NCI-H510A (cell line): ENCODE results near the gene ATP6V1C2.
A peak's percentile ranks its signal among the peaks of the same experiment; 100 is the strongest.
"Not testable (repeated sequence)": the region's sequence is repeated elsewhere in the genome, so short reads cannot be mapped to it uniquely, and the experiment has no call there.

ENCODE experiments used
- DNase-seq: peaks from one replicate; lab custom pipeline; 2025; lab: John Stamatoyannopoulos, UW

ATP6V1C2 gene

GRCh38 chr2:10813163-10814138 lies 92.0 kb downstream of the ATP6V1C2 start:
- DNase-seq, result not testable (repeated sequence)

DNA sequence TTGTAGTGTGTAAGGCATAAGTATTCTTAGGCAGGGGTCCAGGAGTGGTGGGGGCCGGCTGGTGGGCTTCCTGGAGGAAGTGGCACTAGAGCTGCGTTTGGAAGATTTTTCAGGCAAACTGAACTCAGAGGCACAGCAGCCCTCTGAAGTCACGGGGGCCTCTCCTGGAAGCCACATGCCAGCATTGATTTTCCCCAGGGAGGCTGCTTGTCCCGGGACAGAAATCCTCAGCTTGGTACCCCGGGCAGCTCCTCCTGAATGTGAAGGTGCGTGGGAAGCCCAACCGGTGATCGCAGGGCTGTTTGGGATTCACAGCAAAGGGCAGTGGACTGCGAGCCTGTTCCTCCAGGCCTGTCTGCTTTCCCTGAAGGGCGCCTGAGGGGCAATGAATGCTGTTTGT lies 92.7 kb downstream of the ATP6V1C2 start:
- no peak for DNase-seq

DNA sequence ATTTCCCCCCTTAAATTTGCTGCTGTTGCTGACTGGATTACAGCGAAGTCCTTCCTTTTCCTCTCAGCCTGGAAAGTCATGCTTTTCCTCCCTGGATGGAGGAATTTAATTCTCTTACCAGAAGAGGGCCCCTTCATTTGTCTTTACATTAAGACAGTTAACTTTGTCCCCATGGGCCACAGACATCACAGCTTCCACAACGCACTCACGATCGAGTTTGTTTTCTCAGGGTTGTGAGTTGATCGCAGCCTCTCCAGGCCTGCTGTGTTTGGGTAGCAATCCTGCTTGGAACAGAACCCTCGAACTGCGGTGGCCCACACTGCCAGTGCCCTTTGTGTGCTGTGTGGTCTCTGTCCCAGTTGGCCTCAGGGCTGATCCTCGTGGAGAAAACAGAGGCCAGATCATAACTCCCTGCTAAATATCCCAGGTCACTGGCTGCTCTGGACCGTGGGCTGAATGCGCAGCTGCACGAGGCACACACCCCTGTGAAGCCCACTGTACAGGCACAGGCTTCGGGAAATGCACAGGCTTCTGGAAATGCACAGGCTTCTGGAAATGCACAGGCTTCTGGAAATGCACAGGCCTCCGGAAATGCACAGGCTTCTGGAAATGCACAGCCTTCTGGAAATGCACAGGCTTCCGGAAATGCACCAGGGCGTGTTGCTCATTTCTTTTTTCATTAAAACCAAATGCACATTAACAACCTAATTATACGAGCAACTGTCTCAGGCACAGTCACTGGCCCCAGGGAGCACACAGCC lies 93.3 kb downstream of the ATP6V1C2 start:
- no peak for DNase-seq

- DNase-seq, result no peak
These were observed 96.0 kb downstream of the ATP6V1C2 start for GRCh38 chr2:10817413-10817812.

DNA sequence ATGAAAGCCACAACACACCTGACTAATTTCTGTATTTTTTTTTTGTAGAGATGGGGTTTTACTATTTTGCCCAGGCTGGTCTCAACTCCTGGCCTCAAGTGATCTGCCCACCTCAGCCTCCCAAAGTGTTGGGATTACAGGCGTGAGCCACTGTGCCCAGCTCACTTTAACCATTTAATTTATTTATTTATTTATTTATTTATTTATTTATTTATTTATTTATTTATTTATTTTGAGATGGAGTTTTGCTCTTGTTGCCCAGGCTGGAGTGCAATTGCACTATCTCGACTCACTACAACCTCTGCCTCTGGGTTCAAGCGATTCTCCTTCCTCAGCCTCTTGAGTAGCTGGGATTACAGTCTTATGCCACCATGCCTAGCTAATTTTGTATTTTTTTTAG lies 96.9 kb downstream of the ATP6V1C2 start:
- not testable (repeated sequence) for DNase-seq

- DNase-seq, result no peak
These were observed 97.6 kb downstream of the ATP6V1C2 start for GRCh38 chr2:10818984-10819383.

GRCh38 chr2:10819714-10820314 lies 98.4 kb downstream of the ATP6V1C2 start:
- DNase-seq, result no peak

DNA sequence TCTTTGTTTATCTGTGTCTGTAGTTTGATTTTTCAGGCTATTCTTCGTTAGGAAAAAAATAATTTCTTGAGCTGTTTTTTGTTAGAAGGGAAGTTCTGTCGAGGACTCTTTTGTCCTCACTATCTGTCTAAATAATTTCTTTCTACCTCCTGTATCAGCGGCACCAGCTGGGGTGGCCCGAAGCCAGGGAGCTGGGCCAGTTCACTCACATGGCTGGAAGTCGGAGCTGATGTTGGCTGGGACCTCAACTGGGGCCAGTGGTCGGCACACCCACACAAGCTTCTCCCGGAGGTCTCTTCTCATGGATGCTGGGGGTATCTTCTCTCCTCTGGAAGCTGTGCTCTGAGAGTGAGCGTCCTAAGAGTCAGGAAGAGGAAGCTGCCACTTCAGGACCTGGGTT lies 99.1 kb downstream of the ATP6V1C2 start:
- no peak for DNase-seq

GRCh38 chr2:10820978-10821695 lies 99.7 kb downstream of the ATP6V1C2 start:
- no peak for DNase-seq

- no peak for DNase-seq
These were observed 102.8 kb downstream of the ATP6V1C2 start for GRCh38 chr2:10824191-10824590.

- DNase-seq, result no peak
These were observed 104.6 kb downstream of the ATP6V1C2 start for GRCh38 chr2:10826026-10826425.

- DNase-seq, result no peak
These were observed 105.2 kb downstream of the ATP6V1C2 start for GRCh38 chr2:10826625-10827024.

DNA sequence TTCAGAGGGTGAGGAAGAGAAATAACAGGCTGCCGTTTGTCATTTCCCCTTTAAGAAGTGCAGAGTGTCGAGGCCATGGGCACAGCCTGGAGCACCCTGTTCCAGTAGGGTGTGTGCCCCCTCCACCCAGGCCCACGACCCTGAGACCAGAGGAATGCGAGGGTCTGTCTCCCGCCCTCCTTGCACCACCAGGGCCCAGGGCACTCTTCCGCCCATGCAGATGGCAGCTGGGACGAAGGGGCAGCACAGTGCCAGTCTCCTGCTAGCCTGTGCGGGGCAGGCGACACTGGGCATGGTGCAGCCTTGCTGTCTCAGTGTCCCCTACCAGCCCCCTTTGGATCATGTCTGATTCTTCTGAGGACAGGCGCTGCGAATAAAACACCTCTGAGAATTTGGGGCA lies 106.9 kb downstream of the ATP6V1C2 start:
- no peak for DNase-seq

DNA sequence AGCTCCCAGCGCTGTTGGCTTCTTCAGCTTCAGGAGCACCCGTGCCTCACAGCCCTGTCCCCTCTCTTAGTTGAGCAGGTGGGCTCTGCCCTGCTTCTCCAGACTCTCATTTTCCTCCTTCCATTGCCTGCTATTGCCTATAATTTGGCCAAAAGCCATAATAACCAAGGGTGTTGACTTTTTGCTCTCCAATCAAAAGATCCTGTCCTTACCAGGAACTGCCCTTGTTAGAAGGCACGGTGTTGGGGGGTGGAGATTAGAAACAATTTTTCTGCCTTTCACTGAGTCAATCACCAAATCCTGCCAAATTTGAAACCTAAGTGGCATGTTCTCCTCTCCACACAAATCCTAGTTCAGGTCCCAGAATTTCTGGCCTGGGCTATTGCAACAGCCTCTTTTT lies 107.9 kb downstream of the ATP6V1C2 start:
- no peak for DNase-seq

DNA sequence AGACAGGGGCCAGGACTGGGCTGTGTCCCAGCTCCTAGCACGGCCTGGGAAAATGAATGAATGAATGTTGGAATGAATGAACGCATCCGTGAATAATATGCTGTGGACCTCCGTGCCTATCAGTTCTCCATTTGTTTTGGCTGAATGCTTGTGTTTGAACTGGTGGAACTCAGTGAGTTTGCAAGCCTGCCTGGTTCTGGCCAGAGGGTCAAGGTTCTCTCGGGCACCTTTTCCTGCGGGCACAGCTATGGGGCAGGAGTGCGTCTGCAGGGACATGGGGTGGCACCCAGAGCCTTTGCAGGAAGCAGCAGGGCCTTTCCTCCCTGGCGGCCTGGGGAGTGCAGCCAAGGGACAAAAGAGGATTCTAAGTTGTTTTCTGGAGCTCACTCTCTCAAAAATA lies 108.8 kb downstream of the ATP6V1C2 start:
- DNase-seq, result no peak

GRCh38 chr2:10830641-10831399 lies 109.4 kb downstream of the ATP6V1C2 start:
- DNase-seq, result no peak

- DNase-seq, result no peak
These were observed 110.1 kb downstream of the ATP6V1C2 start for GRCh38 chr2:10831400-10831985.

- peak; percentile 73 for DNase-seq
These were observed 110.9 kb downstream of the ATP6V1C2 start for GRCh38 chr2:10832203-10832936.

DNA sequence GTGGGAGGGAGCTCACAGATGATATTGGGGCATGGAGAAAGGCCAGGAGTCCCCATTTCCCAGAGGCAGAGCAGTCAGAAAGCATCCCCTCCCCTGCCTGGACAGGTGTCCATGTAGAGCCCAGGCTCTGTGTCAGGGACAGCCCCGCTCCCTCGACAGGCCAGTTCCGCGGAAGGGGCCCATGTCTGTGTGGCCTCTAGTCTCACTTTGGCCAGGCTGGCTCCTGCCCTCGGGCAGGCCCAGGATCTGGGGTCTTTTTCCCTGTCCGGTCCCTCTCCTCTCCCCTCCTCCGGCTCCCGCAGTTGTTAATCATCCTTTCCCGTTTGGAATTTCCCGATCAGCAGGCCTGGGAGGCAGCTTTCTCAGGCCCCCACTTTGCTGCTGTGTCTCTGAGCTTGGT lies 111.6 kb downstream of the ATP6V1C2 start:
- no peak for DNase-seq

- peak; percentile 42 for DNase-seq
These were observed 112.7 kb downstream of the ATP6V1C2 start for GRCh38 chr2:10834068-10834655.
